A549 (cell line): ENCODE results near the gene EPB41L1. TPM values are rescaled to one million over a fixed set of nuclear protein-coding genes. Genes with fewer than 3 reads are reported as not detected.

Experiments
- ATAC-seq, 2 experiments: fragments of 200-7000 bp in 1 of 2; fragments of >200 bp in 1 of 2; cut with Nextera tagmentation in 1 of 2; cut with Tn5 transposase in 1 of 2; 3 replicates each; pipeline versions ENCODE4 v1.8.0 to v1.9.1; 2018 to 2020; ENCODE audit warnings: mild to moderate bottlenecking in 1 of 2, moderate library complexity in 1 of 2
- CTCF ChIA-PET: fragments of 300-600 bp; sonication (Branson Sonifier 250); formaldehyde crosslinking; extraction: SDS; loops from one replicate; lab custom pipeline; 2021; ENCODE audit warnings: antibody characterized with exemption, inconsistent platforms; lab: Yijun Ruan, JAX
- POLR2A ChIA-PET: fragments of 350-600 bp; formaldehyde crosslinking; extraction: SDS; loops from one replicate; lab custom pipeline; 2021; ENCODE audit warnings: antibody characterized with exemption, inconsistent platforms; lab: Yijun Ruan, JAX
- DNase-seq, 2 experiments: peaks; one replicate each; pipeline versions ENCODE4 v3.0.0 to v3.0.0-alpha.2; 2011 to 2016; ENCODE audit warnings: low read depth in 1 of 2, low spot score in 1 of 2
- FAIRE-seq: peaks from 2 replicates; lab custom pipeline; 2011; peaks lifted over from hg19 to GRCh38; lab: Jason Lieb, UNC
- H3K27ac ChIP-seq, 2 experiments: fragments of >200 bp; sonication (Bioruptor Twin); formaldehyde crosslinking; 3 replicates each; pipeline ENCODE4 v1.5.1; 2016 to 2017
- H3K4me1 ChIP-seq: fragments of >200 bp; sonication (Bioruptor Twin); formaldehyde crosslinking; 3 replicates; pipeline ENCODE4 v1.6.1; 2016
- H3K4me2 ChIP-seq: fragments of >200 bp; sonication (Bioruptor Twin); formaldehyde crosslinking; 3 replicates; pipeline ENCODE4 v1.6.1; 2016
- H3K4me3 ChIP-seq: fragments of >200 bp; sonication (Bioruptor Twin); formaldehyde crosslinking; 3 replicates; pipeline ENCODE4 v1.5.1; 2016
- H3K9me3 ChIP-seq: fragments of >200 bp; sonication (Bioruptor Twin); formaldehyde crosslinking; 3 replicates; pipeline ENCODE4 v1.6.1; 2016
- ATOH8 ChIP-seq: fragments of 250-450 bp; sonication (Bioruptor Pico); IDR thresholded peaks from 2 replicates; pipeline ENCODE4 v1.5.0; 2020; ENCODE audit warnings: low read depth, mild to moderate bottlenecking, moderate library complexity
- BHLHE40 ChIP-seq: IDR thresholded peaks from 2 replicates; pipeline ENCODE4 v1.6.1; 2012; ENCODE audit warnings: low read depth, low read length, inconsistent platforms
- CBX8 ChIP-seq: fragments of 200-600 bp; sonication (generic); IDR thresholded peaks from 2 replicates; pipeline ENCODE4 v1.6.1; 2016
- CEBPB ChIP-seq, 2 experiments: fragments of >200 bp in 1 of 2; sonication (Bioruptor Twin) in 1 of 2; formaldehyde crosslinking in 1 of 2; IDR thresholded peaks; 2 replicates each; pipeline ENCODE4 v1.6.1; 2012 to 2016
- E2F6 ChIP-seq: IDR thresholded peaks from 2 replicates; pipeline ENCODE4 v1.6.1; 2012; ENCODE audit warnings: low read depth, borderline replicate concordance
- EHF ChIP-seq: fragments of 250-450 bp; sonication (Bioruptor Pico); IDR thresholded peaks from 2 replicates; pipeline ENCODE4 v1.5.0; 2020; ENCODE audit warnings: mild to moderate bottlenecking
- EP300 ChIP-seq, 2 experiments: fragments of >200 bp; sonication (Bioruptor Twin); formaldehyde crosslinking; IDR thresholded peaks; 2 replicates in 1 of 2; 3 replicates in 1 of 2; pipeline ENCODE4 v1.6.1; 2016 to 2017
- FOSB ChIP-seq: fragments of 250-450 bp; sonication (Bioruptor Pico); IDR thresholded peaks from 2 replicates; pipeline ENCODE4 v1.5.0; 2020; ENCODE audit warnings: mild to moderate bottlenecking, moderate library complexity
- FOSL2 ChIP-seq, 2 experiments: fragments of 450-650 bp in 1 of 2; fragments of >200 bp in 1 of 2; sonication (Bioruptor Twin) in 1 of 2; formaldehyde crosslinking; IDR thresholded peaks; 2 replicates each; pipeline versions ENCODE4 v1.5.0 to v1.6.1; 2016 to 2020; ENCODE audit warnings: mild to moderate bottlenecking in 1 of 2, moderate library complexity in 1 of 2
- GATA3 ChIP-seq: IDR thresholded peaks from 2 replicates; pipeline ENCODE4 v1.6.1; 2012; ENCODE audit warnings: borderline replicate concordance
- HDAC2 ChIP-seq: fragments of 200-600 bp; sonication (generic); IDR thresholded peaks from 2 replicates; pipeline ENCODE4 v1.6.1; 2016
- HES2 ChIP-seq: fragments of >200 bp; sonication (Bioruptor Twin); formaldehyde crosslinking; IDR thresholded peaks from 2 replicates; pipeline ENCODE4 v1.6.1; 2016
- HMGXB4 ChIP-seq: fragments of 250-450 bp; sonication (Bioruptor Pico); IDR thresholded peaks from 2 replicates; pipeline ENCODE4 v1.5.0; 2021; ENCODE audit warnings: mild to moderate bottlenecking, moderate library complexity, borderline replicate concordance
- JUNB ChIP-seq: fragments of >200 bp; sonication (Bioruptor Twin); formaldehyde crosslinking; IDR thresholded peaks from 2 replicates; pipeline ENCODE4 v1.6.1; 2016
- MAZ ChIP-seq: fragments of 150-350 bp; IDR thresholded peaks from 2 replicates; pipeline ENCODE4 v1.6.1; 2014; ENCODE audit warnings: antibody characterized with exemption, low read depth, low read length, borderline replicate concordance
- NFE2L2 ChIP-seq: fragments of 150-350 bp; conservative IDR thresholded peaks from 2 replicates; pipeline ENCODE4 v1.6.1; 2014; ENCODE audit warnings: low read length
- NPAS2 ChIP-seq: fragments of 250-450 bp; sonication (Bioruptor Pico); IDR thresholded peaks from 2 replicates; pipeline ENCODE4 v1.8.0; 2022; ENCODE audit warnings: mild to moderate bottlenecking, moderate library complexity, borderline replicate concordance
- POLR2A ChIP-seq: IDR thresholded peaks from 2 replicates; pipeline ENCODE4 v1.6.1; 2012; ENCODE audit warnings: mild to moderate bottlenecking, low read length
- POLR2AphosphoS2 ChIP-seq: conservative IDR thresholded peaks from 2 replicates; pipeline ENCODE4 v1.6.1; 2012; ENCODE audit warnings: low read length, improper control_type of control experiment, inconsistent platforms
- RAD21 ChIP-seq, 2 experiments: fragments of >200 bp in 1 of 2; sonication (Bioruptor Twin) in 1 of 2; formaldehyde crosslinking in 1 of 2; IDR thresholded peaks in 1 of 2; conservative IDR thresholded peaks in 1 of 2; 2 replicates in 1 of 2; 3 replicates in 1 of 2; pipeline ENCODE4 v1.6.1; 2012 to 2018; ENCODE audit warnings: inconsistent platforms in 1 of 2
- RFX5 ChIP-seq: fragments of 450-650 bp; IDR thresholded peaks from 2 replicates; pipeline ENCODE4 v1.7.1; 2014; ENCODE audit warnings: antibody characterized with exemption, mild to moderate bottlenecking, moderate library complexity
- RNF2 ChIP-seq: fragments of 200-600 bp; sonication (generic); IDR thresholded peaks from 2 replicates; pipeline ENCODE4 v1.6.1; 2016; ENCODE audit warnings: low read depth, mild to moderate bottlenecking, antibody characterized with exemption, moderate library complexity, borderline replicate concordance
- SMC3 ChIP-seq: fragments of >200 bp; sonication (Bioruptor Twin); formaldehyde crosslinking; IDR thresholded peaks from 3 replicates; pipeline ENCODE4 v1.6.1; 2018; ENCODE audit warnings: inconsistent platforms
- USF2 ChIP-seq: fragments of 450-650 bp; IDR thresholded peaks from 2 replicates; pipeline ENCODE4 v1.6.1; 2014; ENCODE audit warnings: antibody characterized with exemption
- ZC3H11A ChIP-seq: fragments of 450-650 bp; IDR thresholded peaks from 2 replicates; pipeline ENCODE4 v1.6.1; 2014; ENCODE audit warnings: antibody characterized with exemption, mild to moderate bottlenecking
- ZSCAN20 ChIP-seq: fragments of 250-450 bp; sonication (Bioruptor Pico); IDR thresholded peaks from 2 replicates; pipeline ENCODE4 v1.8.0; 2022; ENCODE audit warnings: mild to moderate bottlenecking, moderate library complexity
- WGBS: methylation state at CpG from one replicate; pipeline ENCODE4 v1.1.6; 2017; ENCODE audit errors: missing lambda C conversion rate; 5-methylcytosine and 5-hydroxymethylcytosine counted together
- polyA plus RNA-seq, 4 experiments: library from polyadenylated mRNA; depleted of rRNA in 3 of 4; stranded (reverse); fragments of >200 nt; fragmentation: RNase III in 1 of 4; extraction: RNeasy Plus Mini Kit Qiagen cat#74134 plus additional on column Dnase treatment in 1 of 4; gene quantifications; 2 replicates in 3 of 4; 3 replicates in 1 of 4; pipeline ENCODE4 v1.2.3, GENCODE V29; 2011 to 2017

EPB41L1 gene
- polyA plus RNA-seq, 2 of the 4 experiments (the other 2 are of a cell fraction): 45.9 to 94.4 TPM

- TF ChIP-seq ATOH8 (CRISPR knock-in tag): no peak
- no peak for TF ChIP-seq ZC3H11A
- TF ChIP-seq RAD21 (conservative IDR thresholded peaks at IDR 0.05 in 1 of 2, IDR thresholded peaks at IDR 0.05 in 1 of 2): no peak
- TF ChIP-seq HMGXB4 (CRISPR knock-in tag): no peak
- TF ChIP-seq BHLHE40: no peak
- no peak for TF ChIP-seq NPAS2
- TF ChIP-seq FOSL2 (IDR thresholded peaks at IDR 0.05): 0 out of 2 replicates have a peak, but pooled peaks have one; percentile 12
- TF ChIP-seq FOSL2 (CRISPR knock-in tag; IDR thresholded peaks at IDR 0.05): peak; percentile 56
- TF ChIP-seq JUNB: no peak
- no peak for TF ChIP-seq CBX8
- no peak for TF ChIP-seq HES2
- no peak for TF ChIP-seq USF2
- TF ChIP-seq POLR2AphosphoS2: no peak
- TF ChIP-seq FOSB (CRISPR knock-in tag): no peak
- TF ChIP-seq CEBPB (IDR thresholded peaks at IDR 0.05): peak; percentile 57 to 90; a peak in 3 of 4 replicates
Observed at GRCh38 chr20:36167902-36168503, 13.5 kb downstream of the EPB41L1 start (continued).

GRCh38 chr20:36170542-36171215, 16.1 kb downstream of the EPB41L1 start:
- FAIRE-seq (no peak), DNase-seq (no peak)
- TF ChIP-seq HDAC2: no peak
- no peak for TF ChIP-seq SMC3
- no peak for TF ChIP-seq CEBPB (IDR thresholded peaks at IDR 0.05)
- no peak for TF ChIP-seq ZSCAN20 (CRISPR knock-in tag)
- no peak for TF ChIP-seq RAD21 (conservative IDR thresholded peaks at IDR 0.05 in 1 of 2, IDR thresholded peaks at IDR 0.05 in 1 of 2)
- no peak for TF ChIP-seq RNF2
- no peak for TF ChIP-seq ATOH8 (CRISPR knock-in tag)
- no peak for TF ChIP-seq USF2
- TF ChIP-seq GATA3: no peak
- no peak for TF ChIP-seq E2F6
- TF ChIP-seq POLR2A: no peak
- no peak for TF ChIP-seq MAZ
- no peak for TF ChIP-seq EP300 (IDR thresholded peaks at IDR 0.05)
- TF ChIP-seq EHF (CRISPR knock-in tag): no peak
- no peak for TF ChIP-seq NFE2L2
- TF ChIP-seq ZC3H11A: no peak
- no peak for TF ChIP-seq RFX5
- TF ChIP-seq, all 56 proteins: peak for 0
- 91% methylated on average over 10 of the region's 10 CpGs for WGBS
- Histone ChIP-seq H3K27ac (peak overlapping the region; percentile 88 to 98), H3K4me3 (no peak overlapping the region), H3K9me3 (no peaks in the 10 kb centered on the region), H3K4me1 (peaks cover 45% of the 10 kb centered on the region), H3K4me2 (no peak overlapping the region; the same call in 2 of the 3 replicates)
- ATAC-seq: no peak
- CTCF ChIA-PET: interaction anchor here (0.6 to 16.8 kb wide), 4 partner anchors 15 to 1001 kb away, joined by 3 to 395 read pairs (median 29); partner anchors contain the start of gene EPB41L1
- POLR2A ChIA-PET: no interaction called here
